Articular chondrocyte of knee joint (primary cell): ENCODE measurements around the gene COL17A1. TPM values are rescaled to one million over a fixed set of nuclear protein-coding genes. Genes with fewer than 3 reads are reported as not detected.

ENCODE experiments used
- total RNA-seq: library from RNA; depleted of rRNA; stranded (reverse); fragments of >200 nt; gene quantifications from 2 replicates; pipeline ENCODE4 v1.2.3, GENCODE V29; 2012

Gene COL17A1
- total RNA-seq, result 0.13 and 0.76 TPM in 2 replicates

GRCh38 chr10:104085801-104086400 lies at the start of gene COL17A1:
TSS of gene COL17A1 (minus strand) at chr10:104085880. CDS start at chr10:104080673, 5,207 bp downstream.

GRCh38 chr10:104121485-104122224 lies 36.0 kb upstream of the COL17A1 start, which contains the start of gene SFR1:
TSS of gene SFR1 (plus strand) at chr10:104122171. CDS start at chr10:104122184, 13 bp downstream.

Other genes starting within 250 kb of the COL17A1 start
- 21.6 and 23.8 TPM in 2 replicates for gene SH3PXD2A, start 230.3 kb downstream of the COL17A1 start, total RNA-seq
- 21.6 and 25.0 TPM in 2 replicates for gene STN1, start 167.7 kb downstream of the COL17A1 start, total RNA-seq
- gene SLK, start 118.7 kb downstream of the COL17A1 start, total RNA-seq, result 54.9 and 57.9 TPM in 2 replicates
- gene SFR1, start 36.3 kb upstream of the COL17A1 start, total RNA-seq, result 18.4 and 23.2 TPM in 2 replicates
- 0.78 and 1.2 TPM in 2 replicates for gene CFAP43, start 146.5 kb upstream of the COL17A1 start, total RNA-seq
- gene GSTO1, start 169.0 kb upstream of the COL17A1 start, total RNA-seq, result 270 and 288 TPM in 2 replicates
- 9.0 and 11.0 TPM in 2 replicates for gene GSTO2, start 183.3 kb upstream of the COL17A1 start, total RNA-seq